OCI-LY3 (cell line): ENCODE measurements around the gene NAGPA.

Source experiments
- CTCF ChIP-seq: fragments of 200-600, 300-600 bp; sonication (generic); IDR thresholded peaks from 2 replicates; pipeline ENCODE4 v1.5.1; 2014; ENCODE audit warnings: antibody characterized with exemption, low read length, low read depth
- EZH2phosphoT487 ChIP-seq: fragments of 200-600 bp; shearing (Covaris generic); IDR thresholded peaks from 2 replicates; pipeline ENCODE4 v1.6.1; 2018; ENCODE audit warnings: antibody characterized with exemption, mixed run types, low read depth

- no peak for TF ChIP-seq CTCF
- TF ChIP-seq EZH2phosphoT487, result no peak
Measured at GRCh38 chr16:5004311-5004710, 29.4 kb downstream of the NAGPA start.
